Measurements from ENCODE around the gene CREB3L1.
"Not testable (repeated sequence)": the region's sequence is repeated elsewhere in the genome, so short reads cannot be mapped to it uniquely, and the experiment has no call there.

CREB3L1 gene

GRCh38 chr11:46249103-46249937 is 28.1 kb upstream of the CREB3L1 start:
- DNase-seq: no peak

GRCh38 chr11:46249938-46250744 is 27.3 kb upstream of the CREB3L1 start:
- DNase-seq: no peak

DNA sequence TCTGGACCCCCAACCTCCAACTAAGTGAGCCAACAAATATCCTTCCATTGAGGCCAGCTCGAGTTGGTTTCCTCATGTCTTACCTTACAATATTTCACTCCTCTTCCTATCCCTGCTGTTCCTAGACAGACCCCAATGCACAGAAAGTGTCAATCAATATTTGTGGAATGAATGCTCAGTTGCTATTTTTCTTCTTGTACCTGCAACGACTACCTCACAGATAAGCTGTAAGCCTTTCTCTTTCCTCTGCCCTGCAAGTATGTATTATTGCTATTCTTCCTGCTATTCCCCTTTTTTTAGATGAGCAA is 26.8 kb upstream of the CREB3L1 start:
- DNase-seq: no peak

DNA sequence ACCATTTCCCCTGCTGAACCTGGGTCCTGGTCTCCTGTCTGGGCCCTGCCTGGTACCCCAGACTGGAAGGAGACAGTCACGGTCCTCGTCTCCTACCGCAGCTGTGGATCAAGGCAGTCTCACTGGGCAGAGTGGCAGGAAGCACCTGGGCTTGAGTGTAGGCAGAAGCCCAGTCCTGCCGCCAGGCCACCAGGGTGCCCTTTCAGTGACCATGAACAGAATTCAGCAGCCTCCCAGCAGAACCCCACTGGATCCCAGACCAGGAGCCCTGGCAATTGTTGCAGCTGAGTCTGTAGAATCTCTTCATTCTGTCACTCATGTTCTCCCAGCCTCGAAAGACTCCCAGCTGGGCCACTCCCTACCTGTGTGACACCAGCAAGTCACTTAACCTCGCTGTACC is 25.5 kb upstream of the CREB3L1 start:
- no peak for DNase-seq

DNA sequence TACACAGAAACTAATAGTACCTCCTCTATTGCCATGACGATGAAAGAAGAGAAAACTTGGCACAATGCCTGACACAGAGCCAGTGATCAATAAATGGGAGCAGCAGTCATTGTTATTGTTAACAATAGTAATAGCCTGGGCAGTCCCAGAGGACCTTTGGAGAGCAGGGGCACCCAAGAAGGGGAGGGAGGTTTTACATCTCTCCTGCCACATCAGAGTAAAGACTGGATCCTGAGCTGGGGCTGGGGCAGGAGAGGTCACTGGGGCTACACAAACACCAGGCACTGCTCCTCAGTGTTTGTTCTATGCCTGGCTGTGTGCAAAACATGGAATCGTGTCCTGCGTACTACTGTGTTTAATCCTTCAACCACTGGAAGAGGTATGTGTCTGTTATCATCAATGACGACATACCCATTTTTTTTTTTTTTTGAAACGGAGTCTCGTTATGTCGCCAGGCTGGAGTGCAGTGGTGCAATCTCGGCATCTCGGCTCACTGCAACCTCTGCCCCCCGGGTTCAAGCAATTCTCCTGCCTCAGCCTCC is 25.0 kb upstream of the CREB3L1 start:
- no peak for DNase-seq

DNA sequence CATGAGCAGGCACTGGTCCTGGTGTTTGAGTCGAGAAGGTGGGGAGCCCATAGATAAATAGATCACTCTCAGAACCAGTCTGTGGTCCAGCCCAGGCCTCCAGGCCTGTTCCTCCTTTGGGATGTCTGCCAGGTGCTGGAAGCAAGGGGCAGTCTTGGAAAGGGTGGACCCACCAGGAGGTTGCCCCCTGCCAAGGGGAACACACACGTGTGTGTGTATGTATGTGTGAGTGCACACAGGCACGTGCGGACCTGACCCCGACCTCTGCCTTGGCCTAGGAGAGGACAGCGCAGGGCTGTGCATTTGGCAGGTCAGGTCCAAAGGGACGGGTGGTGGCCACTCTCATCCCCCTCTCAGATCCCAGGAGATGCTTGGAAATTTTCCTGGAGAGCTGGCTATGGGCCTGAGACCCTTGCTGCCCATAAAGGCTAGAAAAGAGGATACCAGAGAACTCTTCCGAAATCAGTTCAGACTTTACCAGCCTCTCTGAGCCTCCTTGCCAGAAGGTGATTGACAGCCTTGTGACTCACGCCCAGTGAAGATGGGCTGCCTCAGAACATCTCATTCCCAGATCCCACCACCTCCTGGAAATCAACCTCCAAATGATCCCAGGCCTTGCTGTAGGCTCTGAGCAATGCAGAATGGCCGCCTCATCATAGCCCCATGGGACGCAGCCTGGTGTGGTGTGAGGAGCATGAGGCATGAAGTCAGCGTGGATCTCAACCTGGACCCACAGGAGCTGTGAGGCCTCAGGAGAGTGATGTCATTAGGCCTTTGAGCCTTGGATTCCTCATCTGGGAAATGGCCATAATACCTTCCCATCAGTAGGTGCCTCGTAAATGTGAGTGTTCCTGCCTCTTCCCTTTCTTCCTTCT is 24.0 kb upstream of the CREB3L1 start:
- DNase-seq: no peak

DNA sequence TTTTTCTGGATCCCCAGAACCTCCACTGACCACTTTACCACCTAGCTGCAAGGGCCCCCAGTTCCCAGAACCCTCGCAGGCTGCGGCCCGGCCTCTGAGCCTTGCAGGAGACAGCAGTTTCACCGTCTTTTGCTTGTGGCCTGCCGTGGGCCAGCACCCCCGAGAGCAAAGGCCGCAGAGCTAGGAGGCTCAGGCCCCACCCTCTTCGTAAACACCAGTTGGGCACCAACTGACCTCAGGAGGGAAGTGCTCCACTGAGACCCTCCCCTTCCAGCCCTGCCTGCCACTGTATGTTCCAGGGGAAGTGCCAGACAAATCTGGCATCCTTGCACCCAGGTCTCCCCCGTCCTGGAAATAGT is 23.4 kb upstream of the CREB3L1 start:
- no peak for DNase-seq

DNA sequence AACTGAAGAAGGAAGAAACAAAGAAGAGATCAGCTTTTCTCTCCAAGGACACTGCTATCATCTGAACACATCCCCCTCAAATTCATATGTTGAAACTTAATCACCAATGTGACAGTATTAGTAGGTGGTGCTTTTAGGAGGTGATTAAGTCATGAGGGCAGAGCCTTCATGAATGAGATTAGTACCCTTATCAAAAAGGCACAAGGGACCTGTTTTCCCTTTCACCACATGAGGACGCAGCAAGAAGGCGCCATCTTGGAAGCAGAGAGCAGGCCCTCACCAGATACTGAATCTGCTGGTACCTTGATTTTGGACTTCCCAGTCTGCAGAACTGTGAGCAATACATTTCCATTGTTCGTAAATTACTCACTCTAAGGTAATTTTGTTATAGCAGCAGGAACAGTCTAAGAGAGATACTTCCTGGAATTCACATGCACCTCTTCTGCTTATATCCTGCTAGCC is 20.9 kb upstream of the CREB3L1 start:
- no peak for DNase-seq

DNA sequence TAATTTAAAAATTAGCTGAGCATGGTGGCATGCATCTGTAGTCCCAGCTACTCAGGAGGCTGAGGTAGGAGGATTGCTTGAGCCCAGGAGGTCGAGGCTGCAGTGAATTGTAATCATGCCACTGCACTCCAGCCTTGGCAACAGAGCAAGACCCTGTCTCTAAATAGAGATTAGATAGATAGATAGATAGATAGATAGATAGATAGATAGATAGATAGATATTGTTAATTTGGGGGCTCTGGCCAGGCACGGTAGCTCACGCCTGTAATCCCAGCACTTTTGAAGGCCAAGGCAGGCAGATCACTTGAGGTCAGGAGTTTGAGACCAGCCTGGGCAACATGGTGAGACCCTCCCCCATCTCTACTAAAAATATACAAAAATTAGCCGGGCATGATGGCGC is 18.1 kb upstream of the CREB3L1 start:
- not testable (repeated sequence) for DNase-seq

DNA sequence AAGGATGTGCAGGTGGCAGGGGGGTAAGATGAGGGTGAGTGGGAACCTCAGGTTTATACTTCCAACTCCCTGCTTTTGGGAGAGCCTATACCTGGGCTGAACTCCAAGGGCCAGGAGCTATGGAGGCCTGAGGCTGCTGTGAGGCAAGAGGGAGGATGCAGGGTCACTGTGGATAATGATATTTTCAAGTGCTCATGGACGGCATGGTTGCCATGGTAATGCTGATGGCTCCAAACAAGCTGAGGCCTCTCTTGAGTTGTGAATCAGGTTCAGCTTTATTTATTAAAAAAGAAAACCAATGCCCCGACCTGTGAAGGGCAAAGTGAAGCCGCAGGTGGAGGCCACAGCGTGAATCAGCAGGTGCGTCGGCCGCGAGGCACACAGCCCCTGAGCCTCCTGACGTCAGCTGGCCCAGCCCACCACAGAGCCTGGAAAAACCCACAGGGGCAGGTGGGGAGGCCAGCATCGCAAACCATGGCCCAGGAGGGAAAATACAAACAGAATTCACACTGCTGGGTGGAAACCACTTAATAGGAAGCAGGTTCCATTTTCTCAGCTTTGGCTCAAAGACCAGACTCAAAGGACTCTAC is 17.4 kb upstream of the CREB3L1 start:
- DNase-seq: no peak

DNA sequence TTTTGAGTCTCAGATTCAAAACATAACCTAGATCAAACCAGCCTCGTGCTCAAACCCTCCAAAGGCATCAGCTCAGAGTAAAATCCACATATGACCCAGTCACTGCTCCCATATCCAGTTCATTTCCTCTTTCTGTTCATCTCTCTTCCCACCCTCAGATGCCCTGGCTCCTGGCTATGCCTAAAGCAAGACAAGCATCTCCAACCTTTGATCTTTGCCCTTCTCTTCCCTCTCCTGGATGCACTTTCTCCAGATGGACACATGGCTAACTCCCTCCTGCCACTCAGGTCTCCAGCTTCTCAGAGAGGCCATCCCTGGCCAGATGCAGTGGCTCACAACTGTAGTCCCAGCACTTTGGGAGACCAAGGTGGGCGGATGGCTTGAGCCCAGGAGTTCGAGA is 14.3 kb upstream of the CREB3L1 start:
- no peak for DNase-seq

DNA sequence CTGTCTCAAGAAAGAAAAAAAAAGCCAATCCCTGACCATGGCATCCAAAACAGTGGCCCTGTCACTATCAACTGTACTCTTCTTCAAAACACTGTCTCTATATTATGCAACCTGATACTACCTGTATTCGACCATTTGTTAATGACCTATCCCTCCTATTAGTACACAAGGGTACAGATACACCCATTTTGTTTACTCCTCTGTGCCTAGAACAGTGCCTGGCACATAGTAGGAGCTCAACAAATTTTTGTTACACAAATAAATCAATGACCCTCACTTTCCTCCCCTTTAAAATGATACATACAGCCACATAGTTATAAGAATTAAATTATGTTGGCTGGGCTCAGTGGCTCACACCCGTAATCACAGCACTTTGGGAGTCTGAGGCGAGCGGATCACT is 13.4 kb upstream of the CREB3L1 start:
- no peak for DNase-seq

DNA sequence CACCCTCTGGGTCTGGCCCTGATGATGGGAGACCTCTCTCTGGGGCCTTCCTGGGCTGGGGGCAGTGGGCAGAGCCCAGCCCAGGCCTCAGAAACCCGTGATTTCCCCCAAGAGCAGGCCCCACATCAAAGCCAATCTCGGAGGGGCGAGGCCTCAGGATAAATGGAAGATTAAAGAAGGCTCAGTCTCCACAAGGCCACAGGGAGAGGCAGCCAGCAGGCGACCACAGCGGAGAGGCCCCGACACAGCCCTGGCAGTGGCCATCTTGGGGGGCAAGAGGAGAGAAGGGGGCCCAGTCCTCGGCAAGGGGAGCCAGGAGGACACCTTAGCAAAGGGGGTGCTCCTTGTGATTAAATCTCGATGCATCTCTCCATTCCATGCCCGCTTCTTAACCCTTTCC is 12.5 kb upstream of the CREB3L1 start:
- DNase-seq: peak; percentile 47

GRCh38 chr11:46265764-46266163 is 11.7 kb upstream of the CREB3L1 start:
- no peak for DNase-seq

- DNase-seq: no peak
These were observed 9.5 kb upstream of the CREB3L1 start for GRCh38 chr11:46267930-46268329.

DNA sequence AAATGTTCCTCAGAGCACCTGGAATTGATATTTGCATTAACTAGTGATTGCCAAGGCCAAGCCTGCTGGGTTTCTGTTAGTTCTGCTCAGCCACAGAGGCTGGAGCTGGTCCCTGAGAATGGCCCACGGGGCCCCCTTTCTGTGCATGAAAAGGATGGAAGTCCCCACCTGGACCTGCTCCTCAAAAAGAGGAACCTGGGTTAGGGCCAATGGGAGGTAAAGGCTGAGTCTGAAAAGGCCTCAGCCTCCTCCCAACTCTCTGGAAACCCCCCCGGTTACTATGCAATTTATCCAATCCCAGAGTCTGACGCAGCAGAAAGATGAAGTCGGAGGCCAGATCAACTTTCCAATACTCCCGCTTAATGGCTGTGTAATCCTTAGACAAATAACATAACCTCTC is 6.8 kb upstream of the CREB3L1 start:
- peak; percentile 56 for DNase-seq

DNA sequence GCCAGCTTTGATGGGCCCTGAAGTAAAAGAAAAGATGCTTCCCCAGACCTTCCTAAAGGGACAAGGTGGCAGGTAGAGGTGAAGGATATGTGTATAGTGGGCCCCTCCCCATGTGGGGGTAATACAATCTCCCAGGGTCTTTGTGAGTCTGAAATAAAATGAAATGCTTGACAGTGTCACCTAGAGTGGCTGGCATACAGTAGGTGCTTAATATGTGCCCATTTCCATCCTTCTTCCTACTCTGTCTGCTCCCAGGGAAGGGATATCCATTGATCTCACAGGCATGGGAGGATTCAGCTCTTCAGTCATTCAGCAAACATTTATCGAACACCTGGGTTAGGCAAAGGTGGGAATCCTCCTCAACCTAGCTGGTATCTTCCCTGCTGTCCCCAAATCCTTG is 6.1 kb upstream of the CREB3L1 start:
- DNase-seq: no peak

GRCh38 chr11:46271875-46272815 is 5.3 kb upstream of the CREB3L1 start:
- peak; percentile 42 for DNase-seq

- DNase-seq: peak; percentile 92
These were observed 4.5 kb upstream of the CREB3L1 start for GRCh38 chr11:46272816-46273427.

GRCh38 chr11:46273511-46274205 is 3.8 kb upstream of the CREB3L1 start:
- DNase-seq: no peak

All from femur (tissue), 1 donor.